ENCODE results near the gene MAD1L1. TPM values are rescaled to one million over a fixed set of nuclear protein-coding genes. Genes with fewer than 3 reads are reported as not detected.

The MAD1L1 gene
- total and polyA plus RNA-seq, 7 donors: 11.7 to 17.5 (median 15.6) TPM

GRCh38 chr7:1855725-1856160 is 377.0 kb downstream of the MAD1L1 start:
- intact Hi-C loops (cut with DNase I): no loop called here
- no peak overlapping the region for H3K4me3 ChIP-seq
- H3K27ac ChIP-seq: no peak overlapping the region
- H3K4me1 ChIP-seq: peaks cover 12% of the 10 kb centered on the region
- no peaks in the 10 kb centered on the region for H3K27me3 ChIP-seq (ENCODE audit: insufficient read depth in 3 of 3, low read length in 2 of 3)
- H3K9me3 ChIP-seq: no peaks in the 10 kb centered on the region
- ATAC-seq (no peak), DNase-seq (peak in 1 of 2 donors; percentile 26)
- WGBS, 3 donors: 90 to 93% (median 92%) methylated on average over 14 of the region's 14 CpGs
- no peaks in the 10 kb centered on the region for H3K36me3 ChIP-seq (ENCODE audit: insufficient read depth in 1 of 2, low read depth in 1 of 2)
- no peak for TF ChIP-seq CTCF (IDR thresholded peaks at IDR 0.05)

GRCh38 chr7:1854866-1855724 is 377.6 kb downstream of the MAD1L1 start:
- intact Hi-C loops (cut with DNase I): loop anchor here in 1 of 2 donors (5.0 kb wide), 1 partner anchor 1038 kb away; no protein-coding TSS in a partner anchor
- DNase-seq (peak; percentile 12 to 50), ATAC-seq (no peak)
- Histone ChIP-seq H3K4me1 (peaks cover 12% of the 10 kb centered on the region), H3K9me3 (no peaks in the 10 kb centered on the region), H3K36me3 (ENCODE audit: insufficient read depth in 1 of 2, low read depth in 1 of 2) (no peaks in the 10 kb centered on the region), H3K27ac (no peak overlapping the region), H3K27me3 (ENCODE audit: insufficient read depth in 3 of 3, low read length in 2 of 3) (no peaks in the 10 kb centered on the region), H3K4me3 (no peak overlapping the region)
- TF ChIP-seq CTCF (IDR thresholded peaks at IDR 0.05): no peak
- 93 to 96% (median 94%) methylated on average over 41 of the region's 41 CpGs for WGBS, 3 donors

- DNase-seq: peak; percentile 2 to 44
- H3K36me3 ChIP-seq (ENCODE audit: insufficient read depth in 1 of 2, low read depth in 1 of 2): no peaks in the 10 kb centered on the region
- H3K27me3 ChIP-seq (ENCODE audit: insufficient read depth in 3 of 3, low read length in 2 of 3): no peaks in the 10 kb centered on the region
- peak overlapping the region; percentile 55 for H3K27ac ChIP-seq
- no peaks in the 10 kb centered on the region for H3K9me3 ChIP-seq
- intact Hi-C loops (cut with DNase I): loop anchor here in 1 of 2 donors (5.0 kb wide), 1 partner anchor 1037 kb away; no protein-coding TSS in a partner anchor
- no peak overlapping the region for H3K4me3 ChIP-seq
- no peak for TF ChIP-seq CTCF (IDR thresholded peaks at IDR 0.05)
- ATAC-seq: no peak
- WGBS, 3 donors: 90 to 93% (median 91%) methylated on average over 38 of the region's 38 CpGs
- peaks cover 12% of the 10 kb centered on the region for H3K4me1 ChIP-seq
Observed at GRCh38 chr7:1853986-1854865, 378.5 kb downstream of the MAD1L1 start.

GRCh38 chr7:1853431-1853985 is 379.2 kb downstream of the MAD1L1 start:
- Histone ChIP-seq H3K9me3 (no peaks in the 10 kb centered on the region), H3K27ac (peak overlapping the region; percentile 55), H3K4me3 (no peak overlapping the region), H3K36me3 (ENCODE audit: insufficient read depth in 1 of 2, low read depth in 1 of 2) (no peaks in the 10 kb centered on the region), H3K4me1 (peaks cover 12% of the 10 kb centered on the region), H3K27me3 (ENCODE audit: insufficient read depth in 3 of 3, low read length in 2 of 3) (no peaks in the 10 kb centered on the region)
- ATAC-seq: peak; percentile 82 to 93 (median 90)
- TF ChIP-seq CTCF (IDR thresholded peaks at IDR 0.05): no peak
- intact Hi-C loops (cut with DNase I): loop anchor here in 1 of 2 donors (5.0 kb wide), 1 partner anchor 1036 kb away; no protein-coding TSS in a partner anchor
- whole genome bisulfite sequencing, 3 donors: 45 to 54% (median 49%) methylated on average over 14 to 18 of the region's 18 CpGs
- DNase-seq: peak; percentile 44 to 76
